GM18907 (cell line): ENCODE results near the gene SORCS2.

Experiments
- ATAC-seq: cut with Tn5 transposase; IDR thresholded peaks from one replicate; pipeline ENCODE4 v1.9.1; 2021; ENCODE audit warnings: mild to moderate bottlenecking, moderate library complexity; ENCODE audit not compliant: unreplicated experiment

The SORCS2 gene

GRCh38 chr4:7666744-7667143, 474.4 kb downstream of the SORCS2 start:
- no peak for ATAC-seq

DNA sequence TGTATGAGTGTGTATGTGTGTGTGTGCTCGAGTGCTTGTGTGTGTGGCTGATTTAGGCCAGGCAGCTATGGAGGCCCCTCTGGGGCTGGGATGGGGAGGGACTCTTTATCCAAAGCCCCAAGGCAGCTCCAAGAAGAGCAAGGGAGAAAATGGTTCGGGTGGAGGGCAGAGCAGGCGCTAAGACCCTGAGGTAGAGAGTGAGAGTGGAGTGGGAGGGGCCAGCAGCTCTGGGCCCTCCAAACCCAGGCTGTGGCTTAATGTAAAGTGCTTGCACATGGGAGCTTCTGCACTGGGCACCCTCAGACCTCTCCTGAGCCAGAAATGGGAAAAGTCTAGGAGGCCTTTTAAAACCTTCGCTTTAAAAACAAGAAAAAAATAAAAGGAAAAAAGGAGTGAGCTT, 475.9 kb downstream of the SORCS2 start:
- no peak for ATAC-seq

DNA sequence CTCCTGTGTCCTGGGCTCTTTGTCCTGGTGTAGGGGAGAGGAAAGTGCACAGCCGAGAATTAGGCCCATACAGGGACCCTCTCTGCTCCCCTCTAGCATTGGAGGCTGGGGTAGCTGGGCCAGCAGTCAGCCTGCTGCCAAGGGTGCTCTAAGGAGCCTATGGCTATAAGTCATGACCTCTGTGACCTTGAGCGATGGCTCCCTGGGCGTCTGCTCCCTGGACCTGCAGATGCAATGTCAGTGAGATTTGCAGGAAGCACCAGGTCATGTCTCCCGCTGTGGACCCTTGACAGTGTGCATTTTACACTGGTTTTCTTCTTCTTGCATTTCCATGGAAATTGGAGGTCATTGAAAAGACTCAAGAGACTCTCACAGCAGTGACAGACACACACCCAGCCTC, 476.5 kb downstream of the SORCS2 start:
- no peak for ATAC-seq

GRCh38 chr4:7672601-7673000, 480.3 kb downstream of the SORCS2 start:
- no peak for ATAC-seq

DNA sequence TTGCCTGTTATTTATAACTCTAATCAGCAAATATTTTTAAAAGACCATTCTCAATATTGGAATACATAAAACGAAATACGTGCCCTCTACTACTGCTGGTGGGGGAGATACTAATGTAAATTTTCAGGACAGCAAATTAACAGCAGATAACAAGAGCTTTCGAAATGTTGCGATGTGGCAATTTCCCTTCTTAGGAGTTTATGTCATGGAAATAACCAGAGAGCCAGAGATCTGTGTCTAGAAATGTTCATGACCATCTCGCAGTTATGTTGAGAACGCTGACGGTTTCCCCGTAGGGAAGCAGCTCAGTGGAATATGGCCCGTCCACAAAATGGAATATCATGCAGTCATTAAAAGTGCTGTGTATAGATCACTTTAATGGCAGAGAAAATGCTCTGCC, 480.8 kb downstream of the SORCS2 start:
- ATAC-seq = no peak

DNA sequence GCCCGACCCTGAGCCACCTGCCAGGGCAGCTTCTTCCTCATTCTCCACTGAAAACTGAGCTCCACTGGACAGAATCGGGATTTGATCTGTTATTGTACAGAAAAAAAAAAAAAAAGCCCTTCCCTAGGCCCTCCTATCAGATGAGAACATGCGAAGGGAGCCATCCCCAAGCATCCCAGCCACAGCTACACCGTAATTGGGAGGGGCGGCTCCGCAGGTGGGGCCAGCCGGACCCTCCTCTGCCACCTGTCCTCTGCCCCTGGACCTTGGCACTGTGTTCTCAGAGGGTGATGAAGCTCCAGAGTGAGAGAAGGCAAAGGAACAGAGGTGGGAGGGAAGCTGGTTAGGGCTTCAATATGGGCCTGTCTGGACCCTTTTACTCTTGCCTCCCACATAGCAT, 482.4 kb downstream of the SORCS2 start:
- no peak for ATAC-seq

DNA sequence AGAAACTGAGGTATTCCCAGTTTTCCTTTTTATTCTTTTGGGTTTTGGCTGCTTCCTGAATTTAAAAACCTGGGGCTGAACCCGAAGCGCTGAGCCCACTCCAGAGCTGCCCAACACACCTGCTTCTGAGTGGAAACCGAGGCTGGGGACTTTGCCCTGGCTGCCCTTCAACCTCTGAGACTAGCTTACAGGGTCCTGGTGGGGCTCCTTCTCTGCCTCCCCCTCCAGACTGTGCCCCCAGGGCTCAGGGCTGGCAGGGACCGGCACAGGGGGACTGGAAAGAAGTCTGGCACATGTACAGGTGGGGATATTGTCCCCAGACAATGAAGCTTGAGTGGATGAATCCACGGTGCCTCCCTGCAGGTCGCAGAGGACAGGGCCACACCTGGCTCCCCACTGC, 482.8 kb downstream of the SORCS2 start:
- ATAC-seq = no peak

DNA sequence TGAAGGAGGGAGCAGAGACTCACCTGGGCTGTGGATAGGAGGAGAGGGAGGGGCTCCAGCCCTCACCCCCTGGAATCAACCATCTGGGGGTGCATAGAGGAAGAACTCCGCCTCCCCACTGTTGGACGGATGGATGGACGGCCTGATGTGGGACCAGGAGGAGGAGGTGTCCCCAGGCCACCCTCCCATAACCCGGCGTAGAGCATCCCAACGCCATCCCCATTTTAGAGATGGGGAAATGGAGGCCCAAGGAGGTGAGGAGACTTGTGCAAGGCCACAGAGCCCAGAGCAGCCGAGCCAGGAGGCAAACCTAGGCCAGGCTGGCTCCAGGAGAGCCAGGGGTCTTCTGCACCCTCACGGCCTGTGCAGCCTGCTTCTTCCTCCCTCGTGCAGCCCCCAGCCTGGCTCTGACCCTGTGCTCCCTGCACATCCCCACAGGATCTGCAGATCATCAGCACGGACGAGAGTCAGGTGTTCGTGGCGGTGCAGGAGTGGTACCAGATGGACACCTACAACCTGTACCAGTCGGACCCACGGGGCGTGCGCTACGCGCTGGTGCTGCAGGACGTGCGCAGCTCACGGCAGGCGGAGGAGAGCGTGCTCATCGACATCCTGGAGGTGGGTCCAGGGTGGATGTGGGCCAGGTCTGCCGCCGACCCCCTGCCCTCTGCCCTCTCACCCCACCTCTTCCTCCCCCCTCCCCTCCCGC, 483.4 kb downstream of the SORCS2 start:
- no peak for ATAC-seq

DNA sequence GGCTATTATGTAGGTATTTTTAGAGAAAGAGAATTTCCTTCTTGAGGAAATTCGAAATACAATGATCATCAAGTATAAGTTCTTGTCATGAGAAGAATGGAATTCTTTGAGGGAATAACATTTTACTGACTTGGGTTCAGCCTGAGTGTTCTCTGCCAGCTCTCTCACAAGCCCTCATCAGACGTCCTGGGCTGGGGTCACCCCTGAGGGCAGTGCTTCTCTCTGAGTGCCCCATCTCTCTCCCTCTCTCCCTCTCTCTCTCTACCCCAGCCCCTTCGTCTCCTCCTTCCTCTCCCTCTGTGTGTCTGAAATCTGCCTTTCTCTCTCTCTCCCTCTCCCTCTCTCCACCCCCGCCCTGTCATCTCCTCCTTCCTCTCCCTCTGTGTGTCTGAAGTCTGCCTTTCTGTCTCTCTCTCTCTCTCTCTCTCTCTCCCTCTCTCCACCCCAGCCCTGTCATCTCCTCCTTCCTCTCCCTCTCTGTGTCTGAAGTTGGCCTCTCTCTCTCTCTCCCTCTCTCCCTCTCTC, 484.1 kb downstream of the SORCS2 start:
- no peak for ATAC-seq

DNA sequence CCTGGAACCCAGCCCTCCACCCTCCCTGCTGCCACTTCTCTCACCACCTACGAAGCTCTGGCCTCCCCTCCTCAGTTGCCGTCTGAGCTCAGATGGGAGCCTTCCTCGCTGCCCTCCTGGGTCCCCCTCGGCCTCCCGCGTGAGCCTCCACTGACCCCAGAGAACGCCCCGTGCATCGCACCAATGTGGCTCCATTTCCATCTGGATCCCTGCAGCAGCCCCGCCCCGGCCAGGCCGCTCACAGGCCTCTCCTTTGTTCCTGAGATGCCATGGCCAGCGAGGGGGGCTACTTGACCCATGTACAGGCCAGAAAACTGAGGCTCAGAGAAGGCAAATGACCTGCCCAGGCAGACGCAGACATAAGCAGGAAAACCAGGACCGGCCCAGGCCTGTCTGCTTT, 484.7 kb downstream of the SORCS2 start:
- no peak for ATAC-seq

DNA sequence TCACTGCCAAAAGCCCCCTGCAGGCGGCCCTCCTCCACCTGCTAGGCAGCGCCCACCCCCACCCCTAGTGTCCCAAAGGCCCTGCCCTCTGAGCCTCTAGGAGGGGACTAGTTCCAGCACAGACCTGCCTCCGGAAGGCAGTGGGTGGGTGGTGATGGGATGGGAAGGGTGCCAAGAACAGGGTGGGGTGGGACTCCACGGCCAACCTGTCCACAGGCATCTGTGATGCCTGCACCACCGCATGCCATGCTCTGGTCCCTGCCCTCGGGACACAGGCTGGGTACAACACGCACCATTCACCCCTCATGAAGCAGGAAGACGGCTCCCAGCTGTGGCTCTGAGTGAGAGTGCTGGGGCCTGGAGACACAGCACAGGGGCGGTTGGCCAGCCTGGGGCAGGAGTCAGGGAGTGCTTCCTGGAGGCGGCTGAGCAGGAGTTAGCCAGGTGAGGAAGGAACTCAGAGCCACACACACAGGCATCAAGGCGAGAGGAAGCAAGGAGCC, 485.5 kb downstream of the SORCS2 start:
- no peak for ATAC-seq

GRCh38 chr4:7678318-7678852, 486.0 kb downstream of the SORCS2 start:
- ATAC-seq = no peak

DNA sequence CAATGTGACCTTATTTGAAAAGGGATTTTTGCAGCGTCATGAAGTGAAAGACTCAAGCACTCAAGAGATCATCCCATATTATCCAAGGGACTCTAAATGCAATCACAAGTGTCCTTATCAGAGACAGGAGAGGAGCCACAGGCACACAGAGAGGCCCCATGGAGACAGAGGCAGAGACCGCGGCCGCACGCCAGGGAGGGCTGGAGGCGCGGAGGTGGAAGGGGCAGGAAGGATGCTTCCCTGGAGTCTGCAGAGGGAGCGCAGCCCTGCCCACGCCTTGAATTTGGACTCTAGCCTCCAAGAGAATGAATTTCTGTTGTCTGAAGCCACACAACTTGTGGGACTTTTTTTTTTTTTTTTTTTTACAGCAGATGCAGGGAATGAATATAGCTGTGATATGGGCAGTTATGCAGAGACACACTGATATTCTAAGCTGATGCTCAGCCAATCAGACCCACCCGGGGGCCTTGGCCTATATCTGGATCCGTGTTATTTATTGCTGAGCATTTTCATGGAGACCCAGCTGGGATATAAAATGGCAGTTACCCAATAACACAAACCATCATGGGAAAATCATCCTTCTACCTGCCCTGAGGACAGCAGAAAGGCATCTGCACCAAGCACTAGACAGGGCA, 487.2 kb downstream of the SORCS2 start:
- ATAC-seq = no peak

DNA sequence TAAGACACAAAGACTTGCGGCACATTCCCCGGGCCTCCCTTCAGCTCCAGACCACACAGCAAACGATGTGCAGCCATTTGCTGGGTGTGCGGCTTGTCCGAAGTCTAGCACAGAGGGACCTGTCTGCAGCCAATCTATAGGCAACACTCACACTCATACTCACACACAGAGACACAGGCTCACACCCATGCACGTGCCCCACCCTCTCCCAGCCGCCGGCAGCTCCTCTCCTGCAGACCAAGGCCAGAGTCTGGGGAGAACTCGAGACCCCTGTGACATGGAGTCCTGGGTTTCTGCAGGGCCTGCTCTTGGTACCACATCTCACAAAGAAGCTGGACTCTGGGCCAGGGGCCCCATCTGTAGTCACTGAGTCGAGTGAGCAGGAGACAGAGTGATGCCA, 487.8 kb downstream of the SORCS2 start:
- no peak for ATAC-seq

DNA sequence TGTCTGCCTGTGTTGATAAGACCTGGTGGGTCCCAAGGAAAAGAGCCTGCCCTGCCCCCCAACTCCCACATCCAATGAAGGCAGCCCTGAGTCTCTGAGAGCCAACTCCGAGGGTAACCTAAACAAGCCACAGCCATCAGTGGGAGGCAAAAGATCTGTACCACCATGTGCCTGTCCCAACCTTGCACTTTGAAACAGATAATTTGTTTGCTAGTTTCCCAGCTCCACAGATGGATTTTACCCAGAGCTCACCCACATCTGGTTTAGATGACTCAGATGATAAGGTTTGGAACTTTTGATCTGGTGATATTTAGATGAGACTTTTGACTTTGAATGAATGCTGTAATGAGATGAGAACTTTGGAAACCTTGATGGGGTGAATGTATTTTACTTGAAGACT, 488.4 kb downstream of the SORCS2 start:
- ATAC-seq = no peak

GRCh38 chr4:7683126-7683703, 490.9 kb downstream of the SORCS2 start:
- no peak for ATAC-seq

DNA sequence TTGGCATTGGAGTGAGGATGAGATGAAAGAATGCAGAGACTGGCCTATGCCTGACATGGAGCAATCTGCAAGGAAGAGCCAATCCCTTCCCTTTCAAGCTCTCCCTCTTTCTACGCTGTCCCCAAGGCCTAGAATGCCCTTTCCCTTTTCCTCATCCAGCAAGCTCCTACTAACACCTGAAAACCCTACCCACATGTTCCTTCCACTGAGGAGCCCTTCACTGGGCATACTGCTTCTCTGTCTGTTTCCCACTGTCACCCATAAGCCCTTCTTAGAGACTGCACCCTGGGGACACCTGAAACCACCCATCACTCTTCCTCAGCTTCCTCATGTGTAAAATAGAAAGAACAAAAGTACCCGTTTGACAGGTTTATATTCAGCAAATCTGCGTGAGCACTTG, 492.0 kb downstream of the SORCS2 start:
- ATAC-seq = no peak

GRCh38 chr4:7686070-7686870, 493.9 kb downstream of the SORCS2 start:
- no peak for ATAC-seq

GRCh38 chr4:7687006-7687405, 494.7 kb downstream of the SORCS2 start:
- no peak for ATAC-seq

GRCh38 chr4:7687796-7688195, 495.5 kb downstream of the SORCS2 start:
- ATAC-seq = no peak
